ENCODE data around the gene EFCAB9.

DNA sequence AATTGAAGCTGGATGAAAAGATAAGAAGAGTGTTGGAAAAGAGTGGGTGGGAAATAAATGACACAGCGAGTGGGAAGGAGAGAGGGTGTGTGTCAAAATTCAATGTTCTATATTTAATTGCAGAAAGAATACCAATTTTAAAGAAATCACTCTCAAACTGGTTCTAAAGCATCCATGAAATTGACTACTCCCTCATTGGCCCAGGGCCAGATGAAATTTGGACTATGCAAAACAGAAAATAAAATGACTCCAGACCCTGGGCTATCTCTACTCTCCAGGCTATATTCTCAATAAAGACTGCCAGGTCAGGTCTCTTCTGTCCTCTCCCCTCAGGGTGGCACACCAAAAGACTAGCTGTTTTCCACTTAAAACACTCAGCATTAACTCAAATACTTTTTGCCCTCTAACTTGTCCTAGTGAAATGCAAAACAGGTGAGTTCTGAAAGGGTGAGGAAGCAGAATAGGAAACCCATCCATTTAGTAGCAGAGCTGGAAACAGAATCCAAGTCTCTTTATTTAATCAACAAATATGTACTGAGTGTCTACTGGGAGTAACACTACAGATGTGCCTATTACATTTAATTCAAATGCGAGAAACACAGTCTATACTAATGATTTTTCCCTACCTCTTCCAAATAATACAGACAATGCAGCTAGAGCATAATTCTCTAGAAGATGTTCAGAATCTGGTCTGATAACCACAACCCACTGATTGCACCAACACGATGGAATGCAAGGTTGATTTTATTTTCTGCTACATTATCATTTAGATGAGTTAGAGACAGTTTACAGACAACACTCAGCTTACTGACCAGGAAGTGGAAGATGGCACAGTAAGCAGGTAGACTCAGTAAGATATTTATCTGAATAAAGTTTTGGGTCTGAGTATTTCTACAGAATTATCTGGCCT, 42.1 kb downstream of the EFCAB9 start:
- no peak for TF ChIP-seq EZH2 (IDR thresholded peaks at IDR 0.05; ENCODE audit: insufficient read depth, poor library complexity, severe bottlenecking)
- no peak for TF ChIP-seq EZH2phosphoT487 (IDR thresholded peaks at IDR 0.05; ENCODE audit: insufficient read depth, low read depth)

Measured in GM23248 (cell line).